AG10803 (cell line): ENCODE data around the gene FRS2.

Source experiments
- DNase-seq: peaks from one replicate; pipeline ENCODE4 v3.0.0; 2010; ENCODE audit warnings: low read depth
- H3K4me3 ChIP-seq: 2 replicates; pipeline ENCODE4 v1.5.1; 2011; ENCODE audit warnings: mild to moderate bottlenecking, low read length, control low read depth
- TF ChIP-seq, protein P1 (sequence below): conservative IDR thresholded peaks from 2 replicates; pipeline ENCODE4 v1.5.1; 2011; ENCODE audit warnings: mild to moderate bottlenecking, low read length, control low read depth, inconsistent platforms

The FRS2 gene

DNA sequence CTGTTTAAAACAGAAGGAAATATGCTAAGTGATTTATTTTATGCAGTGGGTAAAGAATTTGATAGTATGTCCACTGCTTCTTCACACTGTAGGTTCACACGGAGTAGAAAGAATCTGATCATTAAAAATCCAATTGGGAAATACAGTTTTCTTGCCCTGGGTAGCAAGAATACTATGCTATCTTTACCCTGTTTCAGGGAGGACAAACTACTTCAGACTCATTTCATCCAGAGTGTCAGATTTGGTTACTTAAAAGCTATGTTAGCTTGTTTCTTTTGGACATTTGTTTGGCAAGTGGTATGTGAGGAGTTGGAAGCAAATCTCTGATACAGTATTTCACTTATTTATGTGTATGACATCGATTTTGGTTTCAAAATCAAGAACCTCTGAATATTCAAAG, 4.3 kb downstream of the FRS2 start:
- DNase-seq = peak; percentile 28
- H3K4me3 ChIP-seq = no peak overlapping the region; the same call in 1 of the 2 replicates
- TF ChIP-seq, protein P1, sequence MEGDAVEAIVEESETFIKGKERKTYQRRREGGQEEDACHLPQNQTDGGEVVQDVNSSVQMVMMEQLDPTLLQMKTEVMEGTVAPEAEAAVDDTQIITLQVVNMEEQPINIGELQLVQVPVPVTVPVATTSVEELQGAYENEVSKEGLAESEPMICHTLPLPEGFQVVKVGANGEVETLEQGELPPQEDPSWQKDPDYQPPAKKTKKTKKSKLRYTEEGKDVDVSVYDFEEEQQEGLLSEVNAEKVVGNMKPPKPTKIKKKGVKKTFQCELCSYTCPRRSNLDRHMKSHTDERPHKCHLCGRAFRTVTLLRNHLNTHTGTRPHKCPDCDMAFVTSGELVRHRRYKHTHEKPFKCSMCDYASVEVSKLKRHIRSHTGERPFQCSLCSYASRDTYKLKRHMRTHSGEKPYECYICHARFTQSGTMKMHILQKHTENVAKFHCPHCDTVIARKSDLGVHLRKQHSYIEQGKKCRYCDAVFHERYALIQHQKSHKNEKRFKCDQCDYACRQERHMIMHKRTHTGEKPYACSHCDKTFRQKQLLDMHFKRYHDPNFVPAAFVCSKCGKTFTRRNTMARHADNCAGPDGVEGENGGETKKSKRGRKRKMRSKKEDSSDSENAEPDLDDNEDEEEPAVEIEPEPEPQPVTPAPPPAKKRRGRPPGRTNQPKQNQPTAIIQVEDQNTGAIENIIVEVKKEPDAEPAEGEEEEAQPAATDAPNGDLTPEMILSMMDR = no peak

DNA sequence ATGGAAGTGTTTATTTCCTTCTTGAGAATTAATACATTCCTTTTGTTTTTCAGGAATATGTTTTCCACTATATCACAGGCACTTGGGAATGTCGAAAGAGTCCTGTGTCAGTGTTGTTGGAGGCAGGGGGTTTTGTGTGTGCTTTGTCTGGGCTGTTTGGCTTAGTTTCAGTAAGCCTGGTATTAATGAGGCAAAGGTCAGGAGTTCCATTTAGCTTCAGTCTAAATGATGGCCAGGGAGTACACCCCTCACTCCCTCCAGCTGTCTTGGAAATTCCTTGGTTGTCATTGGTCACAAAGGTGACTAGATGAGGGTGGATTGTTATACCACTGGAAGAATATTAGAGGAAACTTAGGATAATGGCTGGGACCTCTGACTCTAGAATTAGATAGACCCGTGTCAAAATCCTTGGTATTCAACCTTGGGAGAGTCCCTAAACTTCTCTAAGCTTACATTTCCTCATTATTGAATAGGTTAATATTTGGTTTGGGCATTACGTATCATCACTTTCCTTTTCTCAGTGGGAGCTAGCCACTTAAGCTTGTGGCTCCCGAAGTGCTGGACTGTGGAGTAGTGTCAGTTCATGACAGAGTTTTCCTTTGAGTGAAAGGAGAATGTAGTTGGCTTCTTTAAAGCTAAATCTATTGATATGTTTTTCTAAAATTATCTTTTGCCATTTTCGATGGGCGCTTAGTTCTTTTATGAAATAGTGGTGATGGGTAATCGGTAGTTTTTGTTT, 5.2 kb downstream of the FRS2 start:
- peak; percentile 77 for DNase-seq
- H3K4me3 ChIP-seq = peak overlapping the region; percentile 39
- TF ChIP-seq, protein P1 = no peak

DNA sequence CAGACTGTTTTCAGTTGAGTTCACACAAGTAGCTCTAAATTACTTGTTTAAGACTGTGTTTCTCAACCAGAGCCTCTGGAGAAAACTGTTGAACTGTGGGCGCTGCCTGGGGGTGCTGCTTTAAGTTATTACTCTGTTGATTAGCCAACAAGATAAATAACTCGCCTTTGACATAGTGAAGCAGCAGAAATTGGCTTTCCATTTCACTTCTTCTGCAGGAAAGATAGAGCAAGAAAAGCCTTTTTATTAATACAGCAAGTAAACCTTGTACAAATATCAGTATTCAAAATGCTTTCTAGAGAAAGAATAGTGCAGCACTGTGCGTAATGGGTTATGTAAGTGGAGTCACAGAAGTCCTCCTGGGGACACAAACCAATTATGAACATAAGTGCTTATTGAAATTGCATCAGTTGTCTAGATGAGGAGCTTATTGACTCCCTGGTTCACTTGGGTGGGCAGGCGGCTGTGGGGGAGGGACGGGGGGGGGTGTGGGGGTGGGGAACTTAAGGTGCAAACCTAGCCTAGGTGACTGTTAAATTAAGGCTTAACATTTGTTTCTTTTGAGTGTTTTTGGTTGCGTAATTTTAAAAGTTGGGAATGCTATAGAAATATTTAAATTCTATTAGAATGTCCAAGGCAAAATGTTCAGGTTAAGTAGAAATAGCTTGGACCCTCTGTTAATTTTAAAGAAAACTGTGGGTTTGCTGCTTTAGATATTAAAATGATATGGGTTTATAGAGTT, 6.3 kb downstream of the FRS2 start:
- peak; percentile 34 for DNase-seq
- TF ChIP-seq, protein P1 = no peak
- peak overlapping the region; percentile 0; the same call in 1 of the 2 replicates for H3K4me3 ChIP-seq

DNA sequence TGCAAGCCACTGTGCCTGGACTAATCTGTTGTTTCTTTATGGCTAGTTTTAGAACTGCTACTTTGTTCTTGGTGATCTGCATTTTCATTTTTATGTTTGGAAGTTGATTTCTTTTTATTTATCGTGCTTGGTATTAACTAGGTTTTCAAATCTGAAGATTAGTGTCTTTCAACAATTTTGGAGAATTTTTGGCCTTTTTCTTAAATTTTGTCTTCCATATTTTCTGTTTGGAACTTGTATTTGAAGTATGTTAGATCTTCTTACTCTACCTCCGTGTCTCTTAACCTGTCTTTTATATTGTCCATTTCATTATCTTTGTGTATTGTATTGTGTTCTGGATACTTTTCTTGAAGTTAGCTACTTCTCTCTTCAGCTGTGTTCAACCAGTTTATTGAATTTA, 9.5 kb downstream of the FRS2 start:
- TF ChIP-seq, protein P1 = no peak
- no peak for DNase-seq
- no peak overlapping the region for H3K4me3 ChIP-seq

DNA sequence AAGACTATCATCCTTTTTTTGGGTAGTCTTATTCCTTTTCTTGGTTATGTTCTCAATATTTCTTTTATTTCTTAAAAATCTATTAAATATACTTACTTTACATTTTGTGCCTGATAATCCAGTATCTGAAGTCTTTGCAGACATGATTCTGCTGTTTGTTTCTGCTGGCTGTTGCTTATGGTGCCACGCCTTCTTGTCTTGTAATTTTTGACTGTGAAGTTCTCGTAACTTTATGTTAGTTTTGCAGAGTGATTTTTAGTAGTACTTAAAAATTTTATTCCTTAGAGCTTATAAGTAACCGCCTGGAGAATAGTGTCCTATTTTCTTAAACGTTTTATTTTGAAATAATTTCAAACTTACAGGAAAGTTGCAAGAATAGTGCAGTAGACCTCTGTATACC, 10.5 kb downstream of the FRS2 start:
- H3K4me3 ChIP-seq = no peak overlapping the region
- no peak for DNase-seq
- TF ChIP-seq, protein P1 = no peak

DNA sequence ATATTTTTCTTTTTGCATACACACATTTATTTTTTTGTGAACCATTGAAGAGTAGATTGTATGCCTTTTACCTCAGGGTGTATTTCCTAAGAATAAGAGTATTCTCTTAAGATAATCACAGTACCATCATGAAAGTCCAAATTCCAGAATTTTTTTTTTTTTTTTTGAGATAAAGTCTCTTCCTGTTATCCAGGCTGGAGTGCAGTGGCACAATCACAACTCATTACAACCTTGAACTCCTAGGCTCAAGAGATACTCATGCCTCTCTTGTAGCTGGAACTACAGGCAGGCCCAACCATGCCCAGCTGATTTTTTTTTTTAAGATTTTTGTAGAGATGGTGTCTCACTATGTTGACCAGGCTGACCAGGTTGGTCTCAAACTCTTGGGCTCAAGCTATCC, 10.9 kb downstream of the FRS2 start:
- DNase-seq = no peak
- no peak overlapping the region for H3K4me3 ChIP-seq
- TF ChIP-seq, protein P1 = no peak

DNA sequence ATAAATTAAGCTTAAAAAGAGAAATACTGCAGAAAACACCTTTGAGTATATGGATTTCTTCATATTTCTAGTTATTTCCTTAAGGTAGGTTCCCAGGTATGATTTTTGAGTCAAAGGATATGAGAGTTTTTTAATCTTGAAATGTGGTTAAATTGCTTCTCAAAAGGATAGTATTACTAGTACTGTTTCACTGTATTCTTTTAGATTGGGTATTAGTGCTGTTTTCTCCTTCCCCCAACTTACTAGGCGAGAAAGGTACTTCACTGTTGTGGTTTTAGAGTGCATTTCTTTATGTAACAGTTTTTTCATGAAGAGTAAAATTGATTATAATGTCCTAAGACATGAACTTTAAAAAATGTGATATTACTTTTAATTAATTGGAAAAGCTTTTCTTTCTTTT, 13.5 kb downstream of the FRS2 start:
- TF ChIP-seq, protein P1 = no peak
- DNase-seq = no peak
- no peak overlapping the region for H3K4me3 ChIP-seq
